Measurements from ENCODE around the gene CD200.

- TF ChIP-seq CTCF (conservative IDR thresholded peaks at IDR 0.05; ENCODE audit: low read depth, low read length) (no peak), EZH2 (IDR thresholded peaks at IDR 0.05; ENCODE audit: borderline replicate concordance, low read depth, low read length, poor library complexity, severe bottlenecking) (no peak)
Observed at GRCh38 chr3:112375117-112375516, 42.2 kb downstream of the CD200 start.
